HG02763 (cell line): ENCODE measurements around the gene AFDN.

Experiments
- ATAC-seq: cut with Tn5 transposase; IDR thresholded peaks from one replicate; pipeline ENCODE4 v1.9.1; 2021; ENCODE audit warnings: mild to moderate bottlenecking, moderate library complexity; ENCODE audit not compliant: unreplicated experiment

Gene AFDN

GRCh38 chr6:167946007-167946406 is 119.3 kb downstream of the AFDN start:
- ATAC-seq = no peak

- no peak for ATAC-seq
Observed at GRCh38 chr6:167946604-167947003, 119.9 kb downstream of the AFDN start.

GRCh38 chr6:167947716-167948115 is 121.0 kb downstream of the AFDN start:
- ATAC-seq = no peak

GRCh38 chr6:167948716-167949115 is 122.0 kb downstream of the AFDN start:
- ATAC-seq = no peak

- ATAC-seq = no peak
Observed at GRCh38 chr6:167949121-167949684, 122.5 kb downstream of the AFDN start.

- no peak for ATAC-seq
Observed at GRCh38 chr6:167951781-167952511, 125.2 kb downstream of the AFDN start.

GRCh38 chr6:167952512-167952859 is 125.8 kb downstream of the AFDN start:
- no peak for ATAC-seq

GRCh38 chr6:167953551-167953950 is 126.8 kb downstream of the AFDN start:
- no peak for ATAC-seq

GRCh38 chr6:167954151-167954550 is 127.4 kb downstream of the AFDN start:
- no peak for ATAC-seq

GRCh38 chr6:167956491-167956890 is 129.8 kb downstream of the AFDN start:
- ATAC-seq = no peak

- ATAC-seq = no peak
Observed at GRCh38 chr6:167956983-167957492, 130.3 kb downstream of the AFDN start.

- ATAC-seq = no peak
Observed at GRCh38 chr6:167957626-167958025, 130.9 kb downstream of the AFDN start.

- no peak for ATAC-seq
Observed at GRCh38 chr6:167960579-167960978, 133.9 kb downstream of the AFDN start.

GRCh38 chr6:167962711-167963110 is 136.0 kb downstream of the AFDN start:
- no peak for ATAC-seq

- no peak for ATAC-seq
Observed at GRCh38 chr6:167963589-167964057, 136.9 kb downstream of the AFDN start.

- ATAC-seq = no peak
Observed at GRCh38 chr6:167965592-167966539, 139.2 kb downstream of the AFDN start.

GRCh38 chr6:167966540-167966905 is 139.8 kb downstream of the AFDN start:
- no peak for ATAC-seq

- no peak for ATAC-seq
Observed at GRCh38 chr6:167968091-167968490, 141.4 kb downstream of the AFDN start.

GRCh38 chr6:167970230-167970629 is 143.5 kb downstream of the AFDN start:
- no peak for ATAC-seq

- no peak for ATAC-seq
Observed at GRCh38 chr6:167972193-167972592, 145.5 kb downstream of the AFDN start.

- ATAC-seq = no peak
Observed at GRCh38 chr6:167973148-167973885, 146.6 kb downstream of the AFDN start.
